GM12878 (cell line): ENCODE data around the gene PRKCE. TPM values are rescaled to one million over a fixed set of nuclear protein-coding genes. Genes with fewer than 3 reads are reported as not detected.

ENCODE experiments used
- CHD4 ChIP-seq: fragments of 200-600 bp; sonication (generic); IDR thresholded peaks from 2 replicates; pipeline ENCODE4 v1.6.1; 2016; ENCODE audit warnings: mild to moderate bottlenecking
- CREM ChIP-seq: IDR thresholded peaks from 2 replicates; pipeline ENCODE4 v1.6.1; 2014; ENCODE audit warnings: antibody characterized with exemption, low read depth
- E2F8 ChIP-seq: fragments of 450-650 bp; IDR thresholded peaks from 2 replicates; pipeline ENCODE4 v1.6.1; 2018; ENCODE audit warnings: mild to moderate bottlenecking, low read depth, moderate library complexity; ENCODE audit not compliant: partially characterized antibody
- EED ChIP-seq: sonication (generic); IDR thresholded peaks from 2 replicates; pipeline ENCODE4 v1.6.1; 2016; ENCODE audit warnings: antibody characterized with exemption, low read depth
- EGR1 ChIP-seq, 2 experiments: IDR thresholded peaks; 1 replicate in 1 of 2; 2 replicates in 1 of 2; pipeline ENCODE4 v1.6.1; 2011 to 2012; ENCODE audit warnings: low read depth in 2 of 2, low read length in 2 of 2, borderline replicate concordance in 1 of 2, mild to moderate bottlenecking in 1 of 2, moderate library complexity in 1 of 2
- ETV6 ChIP-seq, 2 experiments: fragments of 450-650 bp in 1 of 2; IDR thresholded peaks in 1 of 2; conservative IDR thresholded peaks in 1 of 2; 2 replicates each; pipeline ENCODE4 v1.6.1; 2014; ENCODE audit warnings: antibody characterized with exemption in 1 of 2, borderline replicate concordance in 1 of 2, low read depth in 1 of 2, mild to moderate bottlenecking in 1 of 2, moderate library complexity in 1 of 2
- FOXK2 ChIP-seq: fragments of 450-650 bp; IDR thresholded peaks from 2 replicates; pipeline ENCODE4 v1.6.1; 2017; ENCODE audit warnings: mild to moderate bottlenecking, moderate library complexity
- GABPA ChIP-seq: IDR thresholded peaks from 2 replicates; pipeline ENCODE4 v1.6.1; 2014; ENCODE audit warnings: antibody characterized with exemption, low read depth, mild to moderate bottlenecking, inconsistent platforms
- HDAC6 ChIP-seq: fragments of 200-600 bp; sonication (generic); IDR thresholded peaks from one replicate; pipeline ENCODE4 v1.8.0; 2017; ENCODE audit warnings: antibody characterized with exemption; ENCODE audit not compliant: unreplicated experiment
- JUND ChIP-seq: IDR thresholded peaks from 2 replicates; pipeline ENCODE4 v1.6.1; 2012; ENCODE audit warnings: low read depth, mild to moderate bottlenecking, low read length, improper control_type of control experiment, moderate library complexity
- KDM1A ChIP-seq: fragments of 200-600 bp; sonication (generic); IDR thresholded peaks from 2 replicates; pipeline ENCODE4 v1.6.1; 2016; ENCODE audit warnings: borderline replicate concordance
- KLF5 ChIP-seq: fragments of 450-650 bp; IDR thresholded peaks from 2 replicates; pipeline ENCODE4 v1.6.1; 2014; ENCODE audit warnings: mild to moderate bottlenecking; ENCODE audit not compliant: partially characterized antibody
- MEF2B ChIP-seq: fragments of 450-650 bp; IDR thresholded peaks from 2 replicates; pipeline ENCODE4 v1.6.1; 2018; ENCODE audit warnings: mild to moderate bottlenecking, moderate library complexity; ENCODE audit not compliant: partially characterized antibody, poor library complexity, severe bottlenecking
- MLLT1 ChIP-seq: fragments of 450-650 bp; IDR thresholded peaks from 2 replicates; pipeline ENCODE4 v1.6.1; 2016; ENCODE audit warnings: mild to moderate bottlenecking
- MTA2 ChIP-seq: fragments of 450-650 bp; IDR thresholded peaks from 2 replicates; pipeline ENCODE4 v1.6.1; 2016; ENCODE audit warnings: low read depth, mild to moderate bottlenecking, moderate library complexity
- NRF1 ChIP-seq: conservative IDR thresholded peaks from 2 replicates; pipeline ENCODE4 v1.6.1; 2011; ENCODE audit warnings: mild to moderate bottlenecking, low read depth, low read length, improper control_type of control experiment
- POLR2A ChIP-seq: IDR thresholded peaks from 2 replicates; pipeline ENCODE4 v1.6.1; 2011; ENCODE audit warnings: low read depth, mild to moderate bottlenecking, low read length
- POLR2AphosphoS2 ChIP-seq: IDR thresholded peaks from 2 replicates; pipeline ENCODE4 v1.6.1; 2011; ENCODE audit warnings: low read depth, mild to moderate bottlenecking, low read length, improper control_type of control experiment, moderate library complexity
- RAD21 ChIP-seq: IDR thresholded peaks from 2 replicates; pipeline ENCODE4 v1.6.1; 2011; ENCODE audit warnings: mild to moderate bottlenecking, low read depth, low read length, moderate library complexity; ENCODE audit not compliant: insufficient read depth
- RAD51 ChIP-seq: fragments of 450-650 bp; IDR thresholded peaks from 2 replicates; pipeline ENCODE4 v1.6.1; 2016; ENCODE audit warnings: moderate library complexity, mild to moderate bottlenecking, inconsistent platforms
- RFX5 ChIP-seq: IDR thresholded peaks from 2 replicates; pipeline ENCODE4 v1.6.1; 2011; ENCODE audit warnings: low read depth, low read length, improper control_type of control experiment
- SIX5 ChIP-seq: IDR thresholded peaks from 2 replicates; pipeline ENCODE4 v1.6.1; 2011; ENCODE audit warnings: mild to moderate bottlenecking, low read depth, low read length, moderate library complexity; ENCODE audit not compliant: severe bottlenecking
- SMARCA5 ChIP-seq: fragments of 450-650 bp; IDR thresholded peaks from 2 replicates; pipeline ENCODE4 v1.6.1; 2017; ENCODE audit warnings: mild to moderate bottlenecking
- STAT1 ChIP-seq: fragments of 450-650 bp; conservative IDR thresholded peaks from 2 replicates; pipeline ENCODE4 v1.6.1; 2014; ENCODE audit warnings: antibody characterized with exemption, mild to moderate bottlenecking
- SUZ12 ChIP-seq: fragments of 200-600 bp; sonication (generic); IDR thresholded peaks from one replicate; pipeline ENCODE4 v1.6.1; 2018; ENCODE audit warnings: antibody characterized with exemption, mild to moderate bottlenecking; ENCODE audit not compliant: unreplicated experiment
- TCF3 ChIP-seq: IDR thresholded peaks from 2 replicates; pipeline ENCODE4 v1.6.1; 2012; ENCODE audit warnings: low read depth, mild to moderate bottlenecking, low read length, borderline replicate concordance; ENCODE audit not compliant: insufficient read depth
- ZNF622 ChIP-seq: fragments of 450-650 bp; IDR thresholded peaks from 2 replicates; pipeline ENCODE4 v1.6.1; 2017; ENCODE audit warnings: mild to moderate bottlenecking, inconsistent platforms
- polyA plus RNA-seq, 11 experiments: library from polyadenylated mRNA; depleted of rRNA in 4 of 11; unstranded in 6 of 11; stranded (reverse) in 5 of 11; fragments of >200 nt; fragmentation: Nextera tagmentation in 4 of 11; fragmentation: Illumina TruSeq in 1 of 11; extraction: Ambion mirVana in 4 of 11; extraction: Trizol in 1 of 11; gene quantifications; 1 replicate in 1 of 11; 2 replicates in 10 of 11; pipeline versions ENCODE4 v1.2.1 to v1.2.3, GENCODE V29; 2011 to 2016; ENCODE audit warnings: inconsistent platforms in 2 of 11, missing spikeins in 2 of 11, low read depth in 1 of 11
- total RNA-seq, 4 experiments: library from RNA; depleted of rRNA in 3 of 4; stranded (reverse); fragments of >200 nt in 3 of 4; fragmentation: Illumina TruSeq in 1 of 4; extraction: Trizol in 1 of 4; gene quantifications; 2 replicates each; pipeline versions ENCODE4 v1.2.1 to v1.2.3, GENCODE V29; 2013 to 2021

PRKCE gene
- total and polyA plus RNA-seq, 10 of the 15 experiments (the other 5 are each of a cell fraction or from before 2014, with no cell fraction given), result 2.6 to 28.2 (median 11.3) TPM

- TF ChIP-seq EGR1 (IDR thresholded peaks at IDR 0.05; ENCODE audit: borderline replicate concordance in 1 of 2, low read depth in 2 of 2, low read length in 2 of 2) (no peak), SIX5 (no peak), CREM (peak; percentile 70), FOXK2 (peak; percentile 43; the same call in 1 of the 2 replicates), EED (no peak), GABPA (no peak), MLLT1 (no peak), E2F8 (peak; percentile 25), SUZ12 (no peak), TCF3 (no peak), RAD51 (no peak), RAD21 (no peak), JUND (peak; percentile 75), HDAC6 (no peak), RFX5 (no peak), ZNF622 (no peak), NRF1 (no peak), CHD4 (no peak), KLF5 (peak; percentile 38), ETV6 (conservative IDR thresholded peaks at IDR 0.05 in 1 of 2, IDR thresholded peaks at IDR 0.05 in 1 of 2; ENCODE audit: borderline replicate concordance in 1 of 2, low read depth in 1 of 2) (no peak), MEF2B (peak; percentile 77), KDM1A (no peak), MTA2 (peak; percentile 99), STAT1 (no peak), POLR2AphosphoS2 (no peak), SMARCA5 (no peak), POLR2A (no peak)
These were observed 428.6 kb downstream of the PRKCE start (continued) for GRCh38 chr2:46079985-46080560.
